Pulmonary artery endothelial cell (primary cell): Measurements from ENCODE around the gene EFCAB5. TPM values are rescaled to one million over a fixed set of nuclear protein-coding genes. Genes with fewer than 3 reads are reported as not detected.
"Not testable (repeated sequence)": the region's sequence is repeated elsewhere in the genome, so short reads cannot be mapped to it uniquely, and the experiment has no call there.

ENCODE experiments used
- DNase-seq: peaks from one replicate; pipeline ENCODE4 v3.0.0-alpha.2; 2011; ENCODE audit warnings: low read depth, low spot score
- total RNA-seq: library from RNA; depleted of rRNA; stranded (reverse); fragments of >200 nt; gene quantifications from 2 replicates; pipeline ENCODE4 v1.2.3, GENCODE V29; 2014

The EFCAB5 gene
- total RNA-seq, 1 donor from 2014 or later = 0.26 TPM

DNA sequence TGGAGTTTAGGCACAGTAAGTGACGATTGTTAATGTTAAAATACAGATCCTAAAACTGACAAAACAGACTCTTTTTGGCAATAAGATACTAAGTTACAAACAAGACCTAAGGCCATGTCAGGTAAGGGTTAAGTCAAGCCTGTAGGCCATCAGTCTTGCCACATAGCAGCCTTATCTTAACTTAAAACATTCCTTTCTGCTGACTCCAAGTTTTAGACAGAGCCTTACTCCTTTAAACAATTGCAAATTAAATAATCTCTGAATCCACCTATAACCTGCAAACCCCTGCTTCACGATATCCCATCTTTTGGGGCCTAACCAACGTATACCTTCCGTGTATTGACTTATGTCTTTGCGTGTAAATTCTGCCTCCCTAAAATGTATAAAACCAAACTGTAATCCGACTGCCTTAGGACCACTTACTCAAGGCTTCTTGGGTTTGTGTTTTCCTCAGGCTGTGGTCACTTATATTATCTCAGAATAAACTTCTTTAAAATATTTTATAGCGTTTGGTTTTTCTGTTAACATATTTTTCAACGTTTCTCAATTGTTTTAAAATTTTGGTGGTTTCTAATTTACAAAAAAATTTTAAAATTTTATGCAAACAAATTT lies 64.4 kb downstream of the EFCAB5 start:
- no peak for DNase-seq

DNA sequence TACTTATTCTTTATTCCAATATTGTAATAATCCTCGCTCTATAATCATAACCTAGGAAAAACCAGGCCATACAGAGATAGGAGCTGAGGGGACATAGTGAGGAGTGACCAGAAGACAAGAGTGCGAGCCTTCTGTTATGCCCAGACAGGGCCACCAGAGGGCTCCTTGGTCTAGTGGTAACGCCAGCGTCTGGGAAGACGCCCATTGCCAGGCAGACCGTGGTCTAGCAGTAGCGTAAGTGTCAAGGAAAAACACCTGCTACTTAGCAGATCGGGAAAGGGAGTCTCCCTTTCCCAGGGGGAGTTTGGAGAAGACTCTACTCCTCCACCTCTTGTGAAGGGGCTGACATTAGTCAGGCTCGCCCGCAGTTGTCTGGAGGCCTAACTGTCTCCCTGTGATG lies 70.5 kb downstream of the EFCAB5 start:
- DNase-seq = not testable (repeated sequence)

DNA sequence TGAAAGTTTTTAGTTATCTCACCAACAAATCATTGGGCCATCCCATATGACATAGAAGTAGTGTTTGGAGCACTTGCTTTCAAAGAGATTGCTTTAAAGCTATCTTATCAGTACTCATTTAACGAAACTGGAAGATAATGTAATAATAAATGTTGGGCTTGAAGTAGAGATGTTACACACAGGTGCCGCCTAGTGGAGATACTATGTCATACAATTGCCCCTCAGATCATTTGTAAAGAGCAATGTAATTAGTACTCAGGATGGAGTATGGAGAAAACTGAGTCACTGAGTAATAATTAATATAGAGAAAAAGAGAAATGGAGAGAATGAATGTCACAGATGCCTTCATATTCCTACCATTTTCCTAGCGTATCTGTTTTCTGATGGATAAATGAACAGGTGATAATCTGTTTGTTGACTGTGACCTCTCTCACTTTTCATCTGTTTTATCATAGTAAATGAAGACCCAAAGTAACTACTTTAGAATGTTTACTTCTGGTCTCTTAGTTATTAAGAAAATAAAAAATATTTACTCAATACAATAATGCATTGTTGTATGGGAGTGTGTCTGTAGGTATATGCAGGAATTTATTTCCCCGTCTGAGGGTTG lies 80.4 kb downstream of the EFCAB5 start:
- peak; percentile 15 for DNase-seq

DNA sequence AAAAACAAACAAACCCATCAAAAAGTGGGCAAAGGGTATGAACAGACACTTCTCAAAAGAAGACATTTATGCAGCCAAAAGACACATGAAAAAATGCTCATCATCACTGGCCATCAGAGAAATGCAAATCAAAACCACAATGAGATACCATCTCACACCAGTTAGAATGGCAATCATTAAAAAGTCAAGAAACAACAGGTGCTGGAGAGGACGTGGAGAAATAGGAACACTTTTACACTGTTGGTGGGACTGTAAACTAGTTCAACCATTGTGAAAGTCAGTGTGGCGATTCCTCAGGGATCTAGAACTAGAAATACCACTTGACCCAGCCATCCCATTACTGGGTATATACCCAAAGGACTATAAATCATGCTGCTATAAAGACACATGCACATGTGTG lies 83.9 kb downstream of the EFCAB5 start:
- DNase-seq = not testable (repeated sequence)

DNA sequence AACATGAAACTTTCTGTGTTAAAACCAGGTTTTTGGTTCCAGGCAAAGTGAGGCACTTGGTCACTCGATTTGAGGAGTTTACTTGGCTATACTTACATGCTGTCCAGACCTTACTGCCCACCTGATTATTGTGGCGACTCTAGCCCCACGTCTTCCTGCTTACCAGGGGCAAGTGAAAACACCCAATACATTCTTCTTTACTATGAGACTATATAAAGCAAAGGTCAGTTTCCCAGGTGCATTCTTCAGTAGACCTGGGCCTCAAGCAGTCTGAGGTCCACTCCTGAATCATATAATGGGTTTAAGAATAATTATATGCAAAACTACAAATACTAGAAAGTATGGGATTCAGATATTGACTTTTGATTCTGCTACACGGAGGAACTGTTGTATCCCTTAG lies 86.2 kb downstream of the EFCAB5 start:
- DNase-seq = no peak

DNA sequence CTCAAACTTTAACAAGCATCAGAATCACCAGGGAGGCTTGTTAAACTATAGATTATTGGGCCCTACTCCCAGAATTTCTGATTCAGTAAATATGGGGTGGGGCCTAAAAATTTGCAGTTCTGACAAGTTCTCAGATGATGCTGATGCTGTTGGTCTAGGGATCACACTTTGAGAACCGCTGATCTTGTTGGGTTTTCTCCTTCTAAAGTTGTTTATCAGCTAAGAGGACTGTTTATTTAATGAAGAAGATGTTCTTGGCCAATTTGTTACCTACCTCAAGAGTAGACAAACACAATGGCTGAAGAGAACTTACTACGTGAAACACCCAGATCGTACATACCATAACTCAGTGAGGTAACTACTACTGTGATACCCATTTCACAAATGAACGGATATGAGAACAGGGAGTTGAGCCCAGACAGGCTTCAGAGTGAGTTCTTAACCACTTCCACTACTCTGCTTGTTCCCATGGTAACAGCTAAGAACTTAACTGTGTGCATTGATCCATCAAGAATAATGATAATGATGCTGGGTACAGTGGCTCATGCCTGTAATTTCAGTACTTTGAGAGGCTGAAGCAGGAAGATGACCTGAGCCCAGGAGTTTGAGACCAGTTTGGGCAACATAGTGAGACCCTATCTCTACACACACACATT lies 89.9 kb downstream of the EFCAB5 start:
- no peak for DNase-seq

DNA sequence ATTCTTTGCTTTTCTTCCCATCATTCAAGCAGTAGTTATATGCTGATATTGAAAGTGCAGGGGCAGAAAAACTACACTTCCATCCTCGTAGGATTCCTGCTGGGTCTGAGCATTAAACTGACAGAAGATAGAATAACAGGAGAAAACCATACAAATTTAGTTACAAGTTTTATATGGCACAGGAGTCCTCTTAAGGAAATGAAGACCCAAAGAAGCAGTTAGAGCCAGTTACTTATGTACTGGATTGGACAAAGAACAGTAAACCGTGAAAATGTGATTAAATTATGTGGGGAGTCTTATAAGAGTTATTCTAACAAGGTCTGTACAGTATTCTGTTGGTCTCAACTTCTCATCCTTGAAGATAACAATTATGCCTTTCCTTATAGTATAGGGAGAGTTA lies 93.9 kb downstream of the EFCAB5 start:
- DNase-seq = no peak

DNA sequence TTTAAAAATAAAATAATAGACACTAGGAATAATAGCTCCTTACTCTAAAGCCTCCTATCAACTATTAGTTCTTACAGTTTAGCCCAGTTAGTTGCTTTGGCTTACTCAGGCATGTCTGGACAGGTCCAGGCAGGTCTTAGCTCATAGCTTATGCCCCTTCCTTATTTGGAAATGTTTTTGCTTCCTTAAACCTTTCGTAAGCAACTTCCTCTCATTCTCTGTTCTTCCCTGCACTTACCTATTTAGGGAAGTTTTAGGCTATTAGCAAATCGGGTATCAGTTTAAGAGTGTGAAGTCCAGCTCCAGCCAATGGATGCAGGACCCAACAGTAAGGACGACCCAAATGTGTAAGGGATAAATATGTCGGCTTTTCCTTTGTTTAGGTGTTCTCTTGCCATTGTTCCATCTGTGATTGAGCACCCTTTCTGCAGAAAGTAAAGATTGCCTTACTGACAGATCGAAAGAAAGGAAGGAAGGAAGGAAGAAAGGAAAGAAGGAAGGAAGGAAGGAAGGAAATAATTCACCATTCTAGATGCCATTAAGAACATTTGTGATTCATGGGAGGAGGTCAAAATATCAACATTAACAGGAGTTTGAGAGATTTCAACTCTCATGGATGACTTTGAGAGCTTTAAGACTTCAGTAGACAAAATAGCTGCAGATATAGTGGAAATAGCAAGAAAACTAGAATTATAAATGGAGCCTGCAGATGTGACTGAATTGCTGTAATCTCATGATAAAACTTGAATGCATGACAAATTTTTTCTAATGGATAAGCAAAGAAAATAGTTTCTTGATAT lies 99.5 kb downstream of the EFCAB5 start:
- not testable (repeated sequence) for DNase-seq

DNA sequence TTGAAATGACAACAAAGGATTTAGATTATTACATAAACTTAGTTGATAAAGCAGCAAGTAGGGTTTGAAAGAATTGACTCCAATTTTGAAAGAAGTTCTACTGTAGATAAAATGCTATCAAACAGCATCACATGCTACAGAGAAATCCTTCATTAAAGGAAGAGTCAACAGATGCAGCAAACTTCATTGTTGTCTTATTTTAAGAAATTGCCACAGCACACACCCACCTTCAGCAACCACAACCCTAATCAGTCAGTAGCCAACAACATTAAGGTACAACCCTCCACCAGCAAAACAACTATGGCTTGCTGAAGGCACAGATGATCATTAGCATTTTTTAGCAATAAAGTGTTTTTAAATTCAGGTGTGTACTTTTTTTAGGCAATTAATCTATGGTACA lies 100.1 kb downstream of the EFCAB5 start:
- DNase-seq = no peak

DNA sequence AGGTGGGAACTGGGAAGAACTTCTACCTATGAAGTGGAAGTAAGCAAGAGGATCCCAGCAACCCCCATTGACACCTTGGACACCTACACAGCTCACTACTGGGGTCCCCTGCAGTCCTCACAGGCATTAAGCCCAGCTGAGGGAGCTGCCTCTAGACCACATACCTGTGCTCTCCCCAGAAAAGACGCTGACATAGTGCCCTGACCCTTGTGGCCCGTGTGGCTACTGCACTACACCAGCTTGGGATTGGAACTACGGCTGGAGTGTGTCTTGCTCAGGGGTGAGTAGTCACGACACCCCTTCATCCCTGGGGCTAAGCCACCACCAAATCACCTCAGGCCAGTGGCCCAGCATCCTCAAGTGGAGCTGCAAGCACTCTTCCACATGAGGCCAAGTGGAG lies 120.9 kb downstream of the EFCAB5 start:
- DNase-seq = no peak

DNA sequence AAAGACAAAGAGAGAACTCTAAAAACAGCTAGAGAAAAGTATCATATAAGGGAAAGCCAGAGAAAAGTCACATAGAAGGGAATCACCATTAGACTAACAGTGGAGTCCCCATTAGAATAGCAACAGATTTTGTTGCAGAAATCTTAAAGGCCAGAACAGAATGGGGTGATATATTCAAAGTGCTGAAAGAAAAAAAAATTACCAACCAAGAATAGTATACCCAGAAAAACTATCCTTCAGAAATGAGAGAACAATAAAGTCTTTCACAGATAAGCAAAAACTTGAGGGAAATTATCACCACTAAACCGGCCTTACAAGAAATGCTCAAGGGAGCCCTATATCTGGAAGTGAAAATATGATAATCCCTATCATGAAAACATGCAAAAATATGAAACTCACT lies 123.3 kb downstream of the EFCAB5 start:
- no peak for DNase-seq

DNA sequence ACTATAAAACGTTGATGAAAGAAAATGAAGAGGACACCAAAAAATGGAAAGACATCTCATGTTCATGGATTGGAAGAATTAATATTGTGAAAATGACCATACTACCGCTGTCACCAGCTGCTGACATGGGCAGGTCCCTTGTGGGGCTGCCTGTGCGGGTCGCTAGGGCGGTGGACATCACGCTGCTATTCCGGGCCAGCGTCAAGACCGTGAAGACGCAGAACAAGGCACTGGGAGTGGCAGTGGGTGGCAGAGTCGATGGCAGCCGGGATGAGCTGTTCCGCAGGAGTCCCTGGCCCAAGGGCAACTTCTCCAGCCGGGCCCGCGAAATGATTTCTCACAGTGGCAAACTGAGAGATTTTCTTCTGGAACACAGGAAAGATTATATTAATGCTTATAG lies 127.0 kb downstream of the EFCAB5 start:
- no peak for DNase-seq

DNA sequence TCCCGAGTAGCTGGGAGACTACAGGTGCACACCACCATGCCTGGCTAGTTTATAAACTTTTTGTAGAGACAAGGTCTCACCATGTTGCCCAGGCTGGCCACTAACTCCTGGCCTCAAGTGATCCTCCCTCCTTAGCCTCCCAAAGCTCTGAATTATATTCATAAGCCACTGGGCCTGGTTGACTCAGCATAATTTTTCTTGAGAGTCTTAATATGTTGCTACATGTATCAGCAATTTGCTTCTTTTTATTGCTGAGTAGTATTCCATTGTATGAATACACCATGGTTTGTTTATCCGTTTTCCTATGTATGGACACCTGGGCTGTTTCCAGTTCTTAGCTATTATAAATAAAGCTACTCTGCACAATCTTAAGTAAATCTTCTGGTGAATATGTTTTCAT lies 132.8 kb downstream of the EFCAB5 start:
- no peak for DNase-seq

DNA sequence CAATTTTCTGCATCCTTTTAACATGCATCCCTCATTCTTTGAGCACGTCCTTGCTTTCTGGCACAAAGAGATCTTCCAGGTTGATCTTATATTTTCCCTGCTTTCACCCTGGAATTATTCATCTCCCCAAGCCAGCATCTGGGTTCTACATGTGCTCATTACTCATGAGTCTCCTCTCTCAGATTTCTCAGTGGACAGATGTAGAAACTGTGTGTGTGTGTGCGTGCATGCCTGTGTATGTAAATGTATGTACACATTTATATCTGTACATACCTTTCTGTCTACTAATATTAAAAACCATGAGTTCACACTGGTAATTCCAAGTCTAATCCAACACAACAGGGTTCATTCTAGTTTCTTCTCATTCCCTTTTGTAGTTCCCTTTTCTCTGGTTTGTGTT lies 133.3 kb downstream of the EFCAB5 start:
- no peak for DNase-seq

DNA sequence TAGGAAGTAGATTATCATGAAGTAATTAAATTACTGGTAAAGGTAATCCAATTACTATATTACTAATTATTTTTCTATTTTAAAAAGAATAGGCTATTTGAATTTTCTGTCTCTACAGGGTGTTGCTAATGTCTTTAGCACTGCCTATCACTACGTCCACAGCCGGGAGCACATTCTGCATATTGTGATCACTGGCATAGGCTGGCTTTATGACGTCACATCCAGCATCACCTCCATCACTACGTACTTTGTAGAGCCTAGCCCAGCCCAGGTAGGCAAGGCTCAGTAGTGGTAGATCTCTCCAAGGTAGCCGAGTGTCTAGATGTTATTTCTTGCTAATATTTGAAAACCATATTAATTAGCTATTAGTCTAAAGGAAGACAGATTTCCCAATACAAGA lies 141.3 kb downstream of the EFCAB5 start:
- DNase-seq = no peak

DNA sequence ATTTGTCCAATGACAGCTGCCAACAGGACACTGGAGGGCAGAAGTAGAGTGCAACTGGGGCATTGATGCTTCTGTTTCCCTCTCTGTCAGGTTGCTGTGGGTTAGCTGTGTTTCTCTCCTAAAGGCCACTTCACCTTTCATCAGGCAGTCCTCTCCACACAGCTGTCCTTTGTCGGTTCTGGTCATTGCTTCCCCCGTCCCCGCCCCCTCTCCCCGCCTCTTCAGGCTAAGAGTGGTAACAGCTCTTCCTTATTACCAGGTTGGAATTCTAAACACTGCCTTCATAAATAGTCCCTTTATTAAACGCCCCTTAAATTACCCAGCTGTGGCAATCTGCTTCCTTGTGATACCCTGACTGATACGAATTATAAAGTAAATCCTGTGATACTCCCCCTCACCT lies 143.4 kb downstream of the EFCAB5 start:
- DNase-seq = no peak

DNA sequence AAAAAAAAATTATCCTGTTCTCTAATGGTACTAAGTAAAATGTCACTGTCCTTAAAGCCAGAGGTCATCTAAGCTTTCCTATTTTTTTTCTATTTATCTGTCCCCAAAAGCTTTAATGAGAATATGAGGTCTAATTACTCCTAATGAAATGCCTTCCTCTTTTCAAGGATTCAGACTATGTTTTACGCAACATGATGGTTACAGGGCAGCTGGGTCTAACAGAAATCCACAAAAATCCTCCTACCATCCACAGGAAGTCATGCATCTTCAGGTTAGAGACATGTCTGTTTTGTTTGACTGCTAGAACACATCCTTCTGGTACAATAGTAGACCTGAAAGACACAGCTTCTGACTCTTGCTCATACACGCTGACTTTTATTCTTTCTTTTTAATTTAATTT lies 145.5 kb downstream of the EFCAB5 start:
- no peak for DNase-seq

DNA sequence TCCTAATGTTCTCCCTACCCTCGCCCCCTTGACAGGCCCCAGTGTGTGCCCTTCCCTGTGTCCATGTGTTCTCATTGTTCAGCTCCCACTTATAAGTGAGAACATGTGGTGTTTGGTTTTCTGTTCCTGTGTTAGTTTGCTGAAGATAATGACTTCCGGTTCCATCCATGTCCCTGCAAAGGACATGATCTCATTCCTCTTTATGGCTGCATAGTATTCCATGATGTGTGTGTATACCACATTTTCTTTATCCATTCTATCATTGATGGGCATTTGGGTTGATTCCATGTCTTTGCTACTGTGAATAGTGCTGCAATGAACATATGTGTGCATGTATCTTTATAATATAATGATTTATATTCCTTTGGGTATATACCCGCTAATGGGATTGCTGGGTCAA lies 146.0 kb downstream of the EFCAB5 start:
- not testable (repeated sequence) for DNase-seq

DNA sequence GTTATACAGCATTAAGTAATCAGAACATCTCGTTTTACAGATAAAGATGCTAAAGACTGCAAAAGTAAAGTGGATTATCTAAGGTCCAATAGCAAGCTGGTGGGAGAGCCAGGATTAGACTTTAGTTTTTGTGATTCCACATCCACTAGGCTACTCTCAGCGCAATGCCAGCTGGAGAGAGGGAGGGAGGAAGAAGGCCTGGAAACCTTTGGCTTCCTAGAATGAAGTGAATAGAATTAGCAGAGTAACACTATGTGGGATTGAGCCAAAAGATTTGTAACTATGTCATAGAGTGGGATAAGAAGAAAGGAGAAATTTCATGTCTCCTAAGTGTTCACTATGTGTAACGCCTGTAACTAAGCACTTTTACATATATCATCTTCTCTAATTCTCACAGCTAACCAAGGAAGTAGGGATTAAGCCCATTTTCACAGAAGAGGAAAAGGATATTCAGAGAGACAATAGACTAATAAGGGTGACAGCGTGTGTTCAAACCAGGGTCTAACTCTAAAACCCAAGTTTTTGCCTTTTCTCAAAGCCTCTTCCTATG lies 149.8 kb downstream of the EFCAB5 start:
- DNase-seq = no peak

DNA sequence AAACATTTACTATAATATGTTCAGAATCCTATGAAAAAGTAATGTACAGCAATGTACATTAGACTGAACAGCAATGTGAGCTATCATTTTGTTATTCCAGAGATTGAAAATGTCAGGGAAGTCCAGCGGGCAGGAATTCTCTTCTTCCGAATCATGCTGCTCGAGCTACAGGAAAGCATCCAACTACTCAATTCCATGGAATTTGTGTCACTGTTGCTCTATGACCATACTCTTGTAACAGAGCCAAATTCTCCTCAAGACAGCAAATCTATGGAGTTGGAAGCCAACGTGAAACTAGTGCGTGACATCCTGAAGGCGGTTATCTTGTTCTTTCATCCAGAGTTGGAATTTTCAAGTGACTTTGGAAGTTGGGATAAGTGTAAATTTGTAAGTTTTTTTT lies 150.3 kb downstream of the EFCAB5 start:
- no peak for DNase-seq

DNA sequence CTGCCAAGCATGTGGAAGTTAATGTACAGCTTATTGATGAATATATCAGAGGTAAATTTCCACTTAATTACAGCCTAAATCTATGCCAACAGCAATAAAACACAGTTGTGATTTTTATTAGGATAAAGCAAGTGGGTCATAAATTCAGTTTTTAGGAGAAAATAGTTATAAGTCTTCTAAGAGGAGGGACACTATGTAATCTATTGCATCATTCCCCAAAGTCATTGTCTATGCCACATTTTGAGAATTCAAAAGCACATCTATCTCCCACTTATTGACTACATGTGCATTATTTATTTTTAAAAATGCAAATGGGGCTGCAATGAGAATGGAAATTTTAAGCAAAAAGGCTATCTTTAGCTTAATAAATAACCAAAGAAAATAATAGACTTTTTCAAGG lies 151.5 kb downstream of the EFCAB5 start:
- DNase-seq = no peak
